A673 (cell line): ENCODE results near the gene TMEM221. TPM values are rescaled to one million over a fixed set of nuclear protein-coding genes. Genes with fewer than 3 reads are reported as not detected.

Source experiments
- BruUV-seq: library from RNA; stranded (reverse); fragments of 400-500 nt; replicated peaks from 2 replicates; lab custom pipeline; 2021; lab: Mats Ljungman, UMichigan
- CTCF ChIA-PET: fragments of 300-600 bp; sonication (Branson Sonifier 250); formaldehyde crosslinking; loops from one replicate; lab custom pipeline; 2022; ENCODE audit warnings: antibody characterized with exemption; lab: Charles Lee
- POLR2A ChIA-PET: fragments of 300-600 bp; sonication (Branson Sonifier 250); formaldehyde crosslinking; loops from one replicate; lab custom pipeline; 2022; ENCODE audit warnings: antibody characterized with exemption; ENCODE audit not compliant: low non-redundant PET; lab: Charles Lee
- DNase-seq: peaks from one replicate; pipeline ENCODE4 v3.0.0-alpha.2; 2015; ENCODE audit warnings: low spot score
- H3K27ac ChIP-seq: fragments of 200-600 bp; sonication (generic); 2 replicates; pipeline ENCODE4 v1.5.1; 2016; ENCODE audit warnings: mixed run types, low read depth, mild to moderate bottlenecking, mixed read lengths, antibody characterized with exemption, low read length; ENCODE audit not compliant: poor library complexity, severe bottlenecking
- H3K27me3 ChIP-seq: fragments of 200-600 bp; sonication (generic); replicated peaks from 2 replicates; pipeline ENCODE4 v1.6.1; 2017; ENCODE audit warnings: mixed run types, low read depth, mild to moderate bottlenecking, mixed read lengths, antibody characterized with exemption, low read length; ENCODE audit not compliant: insufficient read depth, poor library complexity
- H3K36me3 ChIP-seq: fragments of 200-600 bp; sonication (generic); 2 replicates; pipeline ENCODE4 v1.6.1; 2016; ENCODE audit warnings: mixed run types, mild to moderate bottlenecking, mixed read lengths, antibody characterized with exemption, low read length; ENCODE audit not compliant: insufficient read depth, poor library complexity, severe bottlenecking
- H3K4me1 ChIP-seq: fragments of 200-600 bp; sonication (generic); 2 replicates; pipeline ENCODE4 v1.6.1; 2017; ENCODE audit warnings: mixed run types, mild to moderate bottlenecking, mixed read lengths, antibody characterized with exemption, low read length; ENCODE audit not compliant: insufficient read depth, poor library complexity, severe bottlenecking
- H3K4me3 ChIP-seq: fragments of 200-600 bp; sonication (generic); 2 replicates; pipeline ENCODE4 v1.5.1; 2016; ENCODE audit warnings: low read depth, mixed run types, mild to moderate bottlenecking, mixed read lengths, low read length; ENCODE audit not compliant: poor library complexity, severe bottlenecking
- H3K9me3 ChIP-seq: fragments of 200-600 bp; sonication (generic); 2 replicates; pipeline ENCODE4 v1.6.1; 2016; ENCODE audit warnings: mixed run types, low read depth, mild to moderate bottlenecking, mixed read lengths, antibody characterized with exemption, low read length; ENCODE audit not compliant: poor library complexity, severe bottlenecking
- EZH2 ChIP-seq: fragments of 200-600 bp; sonication (generic); IDR thresholded peaks from 2 replicates; pipeline ENCODE4 v1.6.1; 2017; ENCODE audit warnings: borderline replicate concordance, low read depth, mild to moderate bottlenecking, mixed read lengths, antibody characterized with exemption, low read length; ENCODE audit not compliant: poor library complexity, severe bottlenecking
- intact Hi-C: fragments of 100-400 bp; cut with micrococcal nuclease; formaldehyde crosslinking; loops from one replicate; pipeline ENCODE4 v1.10.0; 2022; ENCODE audit not compliant: unreplicated experiment
- total RNA-seq: library from RNA; stranded (reverse); gene quantifications from 2 replicates; pipeline ENCODE4 v1.2.3, GENCODE V29; 2021
- TF ChIP-seq, protein P1 (sequence below): fragments of 300-800, 200-600 bp; sonication (generic); conservative IDR thresholded peaks from 2 replicates; pipeline ENCODE4 v1.5.1; 2017; ENCODE audit warnings: low read depth, mild to moderate bottlenecking, antibody characterized with exemption, low read length, moderate library complexity, mixed read lengths

The TMEM221 gene
- total RNA-seq, 1 experiment from 2014 or later, result not detected

DNA sequence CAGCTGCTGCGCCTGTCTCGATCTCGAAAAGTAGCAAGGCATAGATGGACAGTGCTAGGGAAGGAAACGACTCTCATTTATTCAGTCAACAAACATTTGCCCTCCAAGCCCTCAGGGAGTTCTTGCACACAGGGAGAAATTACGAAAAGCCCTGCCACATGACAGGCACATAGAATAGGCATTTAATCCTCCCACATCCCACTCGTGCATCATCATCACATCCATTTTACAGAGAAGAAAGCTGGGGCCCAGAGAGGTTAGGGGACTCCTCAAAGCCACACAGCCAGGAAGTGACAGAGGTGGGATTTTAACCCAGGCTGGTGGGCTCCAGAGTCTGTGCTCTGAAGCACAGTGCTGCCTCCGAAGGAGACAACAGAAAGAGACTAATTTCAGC, 11.6 kb downstream of the TMEM221 start:
- H3K36me3 ChIP-seq, result no peaks in the 10 kb centered on the region
- intact Hi-C loops, result no loop called here
- no peak overlapping the region for H3K4me3 ChIP-seq
- no peak for DNase-seq
- ChIA-PET CTCF (no interaction called here), POLR2A (no interaction called here)
- H3K27ac ChIP-seq, result no peak overlapping the region
- TF ChIP-seq EZH2, result no peak
- TF ChIP-seq, protein P1, sequence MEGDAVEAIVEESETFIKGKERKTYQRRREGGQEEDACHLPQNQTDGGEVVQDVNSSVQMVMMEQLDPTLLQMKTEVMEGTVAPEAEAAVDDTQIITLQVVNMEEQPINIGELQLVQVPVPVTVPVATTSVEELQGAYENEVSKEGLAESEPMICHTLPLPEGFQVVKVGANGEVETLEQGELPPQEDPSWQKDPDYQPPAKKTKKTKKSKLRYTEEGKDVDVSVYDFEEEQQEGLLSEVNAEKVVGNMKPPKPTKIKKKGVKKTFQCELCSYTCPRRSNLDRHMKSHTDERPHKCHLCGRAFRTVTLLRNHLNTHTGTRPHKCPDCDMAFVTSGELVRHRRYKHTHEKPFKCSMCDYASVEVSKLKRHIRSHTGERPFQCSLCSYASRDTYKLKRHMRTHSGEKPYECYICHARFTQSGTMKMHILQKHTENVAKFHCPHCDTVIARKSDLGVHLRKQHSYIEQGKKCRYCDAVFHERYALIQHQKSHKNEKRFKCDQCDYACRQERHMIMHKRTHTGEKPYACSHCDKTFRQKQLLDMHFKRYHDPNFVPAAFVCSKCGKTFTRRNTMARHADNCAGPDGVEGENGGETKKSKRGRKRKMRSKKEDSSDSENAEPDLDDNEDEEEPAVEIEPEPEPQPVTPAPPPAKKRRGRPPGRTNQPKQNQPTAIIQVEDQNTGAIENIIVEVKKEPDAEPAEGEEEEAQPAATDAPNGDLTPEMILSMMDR, result no peak
- BruUV-seq, result no TSS peak
- H3K9me3 ChIP-seq, result no peaks in the 10 kb centered on the region
- H3K27me3 ChIP-seq, result no peaks in the 10 kb centered on the region
- H3K4me1 ChIP-seq, result no peaks in the 10 kb centered on the region

DNA sequence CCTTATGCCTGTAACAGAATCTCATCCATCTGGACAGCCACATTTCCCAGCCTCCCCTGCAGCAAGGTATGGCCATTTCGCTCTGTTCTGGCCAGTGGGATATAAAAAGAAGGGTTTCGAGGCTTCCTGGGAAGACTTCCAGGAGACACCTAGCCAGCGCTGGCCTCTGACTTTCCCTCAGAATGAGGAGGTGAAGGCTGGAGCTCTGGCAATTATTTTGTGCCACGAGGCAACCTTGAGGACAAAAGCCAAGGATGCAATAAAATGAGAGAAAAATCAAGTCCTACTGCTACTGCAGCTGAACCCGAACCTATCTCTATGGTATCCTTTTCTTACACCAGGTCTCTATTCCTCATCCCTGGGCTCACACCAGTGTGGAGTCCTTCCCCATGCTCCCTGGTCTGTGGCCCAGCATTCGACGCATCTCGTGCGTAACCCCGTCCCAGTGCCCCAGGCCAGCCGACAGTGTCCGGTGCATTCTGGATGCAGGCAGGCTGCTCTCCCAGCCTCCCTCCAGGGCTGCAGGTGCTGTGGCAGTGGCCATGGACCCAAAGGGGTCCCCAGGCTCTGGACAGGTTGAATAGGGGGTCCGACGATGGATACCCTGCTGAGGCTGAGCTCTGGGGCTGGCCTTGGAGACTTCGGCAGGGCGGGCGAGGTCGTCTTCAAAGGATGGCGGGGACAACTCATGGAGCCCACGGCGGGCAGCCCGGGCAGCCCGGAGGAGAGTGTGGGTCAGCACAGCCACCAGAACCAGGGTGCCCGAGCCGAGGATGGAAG, 12.2 kb downstream of the TMEM221 start:
- CTCF ChIA-PET, result no interaction called here
- BruUV-seq, result no TSS peak
- POLR2A ChIA-PET, result no interaction called here

DNA sequence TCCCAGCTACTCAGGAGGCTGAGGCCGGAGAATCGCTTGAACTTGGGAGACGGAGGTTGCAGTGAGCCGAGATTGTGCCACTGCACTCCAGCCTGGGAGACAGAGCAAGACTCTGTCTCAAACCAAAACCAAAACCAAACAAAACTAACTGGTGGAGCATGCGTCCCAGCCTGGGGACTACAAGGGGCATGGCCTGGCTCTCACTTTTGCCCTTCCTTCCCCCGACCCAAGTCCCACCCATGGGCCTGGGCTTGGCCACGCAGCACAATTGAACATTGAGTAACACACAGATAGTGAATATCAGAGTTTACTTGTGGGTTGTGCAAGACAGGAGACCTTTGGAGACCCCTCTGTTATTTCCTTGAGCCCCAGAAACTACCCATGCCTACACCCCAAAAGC, 13.2 kb downstream of the TMEM221 start:
- no peak for TF ChIP-seq EZH2
- TF ChIP-seq, protein P1, result no peak
- POLR2A ChIA-PET, result no interaction called here
- no peaks in the 10 kb centered on the region for H3K27me3 ChIP-seq
- no peaks in the 10 kb centered on the region for H3K9me3 ChIP-seq
- no peak overlapping the region for H3K4me3 ChIP-seq
- H3K36me3 ChIP-seq, result no peaks in the 10 kb centered on the region
- H3K4me1 ChIP-seq, result no peaks in the 10 kb centered on the region
- intact Hi-C loops, result no loop called here
- CTCF ChIA-PET, result no interaction called here
- no peak overlapping the region for H3K27ac ChIP-seq
- no peak for DNase-seq
- no TSS peak for BruUV-seq

More for the DNA sequence above, 12.2 kb downstream of the TMEM221 start:
- H3K36me3 ChIP-seq, result no peaks in the 10 kb centered on the region
- intact Hi-C loops, result no loop called here
- H3K27ac ChIP-seq, result no peak overlapping the region
- TF ChIP-seq, protein P1, result no peak
- no peak for TF ChIP-seq EZH2
- DNase-seq, result no peak
- no peak overlapping the region for H3K4me3 ChIP-seq
- H3K4me1 ChIP-seq, result no peaks in the 10 kb centered on the region
- H3K9me3 ChIP-seq, result no peaks in the 10 kb centered on the region
- no peaks in the 10 kb centered on the region for H3K27me3 ChIP-seq
